ENCODE measurements around the gene CYTIP.

DNA sequence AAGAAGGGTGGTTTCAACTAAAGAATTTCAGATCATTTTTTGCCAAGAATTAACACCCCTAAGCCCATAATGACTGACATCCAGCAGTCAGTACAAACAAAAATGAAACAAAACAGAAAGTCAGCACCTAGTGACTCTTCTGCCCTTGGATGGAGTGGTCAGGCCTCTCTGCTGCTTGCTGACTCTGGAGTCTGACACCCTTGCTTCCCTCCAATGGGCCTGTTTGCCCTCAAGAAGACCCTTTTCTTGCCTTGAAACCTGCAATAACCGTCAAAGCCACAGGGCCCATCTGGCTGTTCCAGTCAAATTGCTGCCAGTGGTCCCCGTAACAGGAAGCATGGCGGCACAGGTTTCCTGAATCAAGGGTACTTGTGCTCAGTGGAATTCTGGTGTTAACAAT lies 27.2 kb upstream of the CYTIP start:
- TF ChIP-seq, protein P1, sequence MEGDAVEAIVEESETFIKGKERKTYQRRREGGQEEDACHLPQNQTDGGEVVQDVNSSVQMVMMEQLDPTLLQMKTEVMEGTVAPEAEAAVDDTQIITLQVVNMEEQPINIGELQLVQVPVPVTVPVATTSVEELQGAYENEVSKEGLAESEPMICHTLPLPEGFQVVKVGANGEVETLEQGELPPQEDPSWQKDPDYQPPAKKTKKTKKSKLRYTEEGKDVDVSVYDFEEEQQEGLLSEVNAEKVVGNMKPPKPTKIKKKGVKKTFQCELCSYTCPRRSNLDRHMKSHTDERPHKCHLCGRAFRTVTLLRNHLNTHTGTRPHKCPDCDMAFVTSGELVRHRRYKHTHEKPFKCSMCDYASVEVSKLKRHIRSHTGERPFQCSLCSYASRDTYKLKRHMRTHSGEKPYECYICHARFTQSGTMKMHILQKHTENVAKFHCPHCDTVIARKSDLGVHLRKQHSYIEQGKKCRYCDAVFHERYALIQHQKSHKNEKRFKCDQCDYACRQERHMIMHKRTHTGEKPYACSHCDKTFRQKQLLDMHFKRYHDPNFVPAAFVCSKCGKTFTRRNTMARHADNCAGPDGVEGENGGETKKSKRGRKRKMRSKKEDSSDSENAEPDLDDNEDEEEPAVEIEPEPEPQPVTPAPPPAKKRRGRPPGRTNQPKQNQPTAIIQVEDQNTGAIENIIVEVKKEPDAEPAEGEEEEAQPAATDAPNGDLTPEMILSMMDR (IDR thresholded peaks at IDR 0.05; ENCODE audit: low read depth, low read length), result no peak
- TF ChIP-seq POLR2A (IDR thresholded peaks at IDR 0.05; ENCODE audit: extremely low read depth, insufficient read length) (no peak), MYC (IDR thresholded peaks at IDR 0.05; ENCODE audit: low read depth, low read length) (no peak)
- TF ChIP-seq, protein P2, sequence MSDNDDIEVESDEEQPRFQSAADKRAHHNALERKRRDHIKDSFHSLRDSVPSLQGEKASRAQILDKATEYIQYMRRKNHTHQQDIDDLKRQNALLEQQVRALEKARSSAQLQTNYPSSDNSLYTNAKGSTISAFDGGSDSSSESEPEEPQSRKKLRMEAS (IDR thresholded peaks at IDR 0.05; ENCODE audit: low read depth, low read length), result no peak
